ENCODE results near the gene INF2.

DNA sequence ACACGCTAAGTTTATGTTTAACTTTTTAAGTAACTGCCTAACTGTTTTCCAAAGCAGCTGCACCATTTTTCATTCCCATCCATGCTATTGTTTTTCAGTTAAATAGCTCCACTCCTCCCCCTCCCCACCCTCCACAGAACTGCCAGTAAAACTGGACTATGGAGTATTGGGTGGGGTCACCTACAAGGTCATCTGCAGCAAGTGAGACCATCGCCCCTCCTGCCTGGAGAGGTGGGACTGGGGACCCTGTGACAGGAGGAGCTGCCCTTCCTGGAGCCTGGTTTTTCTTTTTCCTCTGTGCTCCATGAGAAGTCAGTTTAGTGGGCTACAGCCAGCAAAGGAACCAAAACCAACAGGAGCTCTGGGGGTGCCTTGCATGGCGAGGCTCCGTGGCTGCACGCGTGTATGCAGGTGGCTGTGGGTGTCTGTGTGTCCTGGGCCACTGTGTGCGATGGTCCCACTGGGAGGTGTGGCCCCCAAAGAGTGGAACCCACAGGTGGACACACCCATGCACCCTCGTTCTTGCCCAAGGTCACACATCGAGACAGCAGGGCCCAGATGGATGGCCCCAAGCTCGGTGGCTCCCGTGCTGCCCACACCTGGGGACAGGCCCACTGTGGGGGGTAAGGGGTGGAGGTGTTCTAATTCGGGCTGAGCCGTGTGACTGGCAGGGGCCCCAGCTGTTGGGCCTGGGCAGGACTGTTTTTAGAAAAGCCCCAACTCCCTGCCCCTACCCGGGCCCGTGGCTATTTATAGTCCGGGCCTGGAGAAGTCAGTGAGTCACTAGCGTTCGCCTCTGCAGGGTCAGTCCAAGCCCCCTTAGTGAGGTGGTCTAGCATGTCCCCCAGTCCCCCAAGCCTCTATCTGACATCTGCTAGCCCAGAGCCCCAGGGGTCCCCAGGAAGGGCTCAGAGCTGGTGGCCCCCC, 32.4 kb downstream of the INF2 start:
- TF ChIP-seq, protein P1, sequence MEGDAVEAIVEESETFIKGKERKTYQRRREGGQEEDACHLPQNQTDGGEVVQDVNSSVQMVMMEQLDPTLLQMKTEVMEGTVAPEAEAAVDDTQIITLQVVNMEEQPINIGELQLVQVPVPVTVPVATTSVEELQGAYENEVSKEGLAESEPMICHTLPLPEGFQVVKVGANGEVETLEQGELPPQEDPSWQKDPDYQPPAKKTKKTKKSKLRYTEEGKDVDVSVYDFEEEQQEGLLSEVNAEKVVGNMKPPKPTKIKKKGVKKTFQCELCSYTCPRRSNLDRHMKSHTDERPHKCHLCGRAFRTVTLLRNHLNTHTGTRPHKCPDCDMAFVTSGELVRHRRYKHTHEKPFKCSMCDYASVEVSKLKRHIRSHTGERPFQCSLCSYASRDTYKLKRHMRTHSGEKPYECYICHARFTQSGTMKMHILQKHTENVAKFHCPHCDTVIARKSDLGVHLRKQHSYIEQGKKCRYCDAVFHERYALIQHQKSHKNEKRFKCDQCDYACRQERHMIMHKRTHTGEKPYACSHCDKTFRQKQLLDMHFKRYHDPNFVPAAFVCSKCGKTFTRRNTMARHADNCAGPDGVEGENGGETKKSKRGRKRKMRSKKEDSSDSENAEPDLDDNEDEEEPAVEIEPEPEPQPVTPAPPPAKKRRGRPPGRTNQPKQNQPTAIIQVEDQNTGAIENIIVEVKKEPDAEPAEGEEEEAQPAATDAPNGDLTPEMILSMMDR (conservative IDR thresholded peaks at IDR 0.05; ENCODE audit: low read depth, low read length): no peak
- no peak for TF ChIP-seq EZH2 (IDR thresholded peaks at IDR 0.05; ENCODE audit: borderline replicate concordance, low read depth, low read length, poor library complexity, severe bottlenecking)
